C4-2B (cell line): ENCODE results near the gene PIGB.

Experiments used
- ZFX ChIP-seq: fragments of 450-650 bp; IDR thresholded peaks from 2 replicates; pipeline ENCODE4 v1.6.1; 2017
- TF ChIP-seq, protein P1 (sequence below): fragments of 450-650 bp; conservative IDR thresholded peaks from 2 replicates; pipeline ENCODE4 v1.5.1; 2017; ENCODE audit warnings: mild to moderate bottlenecking

GRCh38 chr15:55343168-55343567 is 24.1 kb downstream of the PIGB start:
- TF ChIP-seq, protein P1, sequence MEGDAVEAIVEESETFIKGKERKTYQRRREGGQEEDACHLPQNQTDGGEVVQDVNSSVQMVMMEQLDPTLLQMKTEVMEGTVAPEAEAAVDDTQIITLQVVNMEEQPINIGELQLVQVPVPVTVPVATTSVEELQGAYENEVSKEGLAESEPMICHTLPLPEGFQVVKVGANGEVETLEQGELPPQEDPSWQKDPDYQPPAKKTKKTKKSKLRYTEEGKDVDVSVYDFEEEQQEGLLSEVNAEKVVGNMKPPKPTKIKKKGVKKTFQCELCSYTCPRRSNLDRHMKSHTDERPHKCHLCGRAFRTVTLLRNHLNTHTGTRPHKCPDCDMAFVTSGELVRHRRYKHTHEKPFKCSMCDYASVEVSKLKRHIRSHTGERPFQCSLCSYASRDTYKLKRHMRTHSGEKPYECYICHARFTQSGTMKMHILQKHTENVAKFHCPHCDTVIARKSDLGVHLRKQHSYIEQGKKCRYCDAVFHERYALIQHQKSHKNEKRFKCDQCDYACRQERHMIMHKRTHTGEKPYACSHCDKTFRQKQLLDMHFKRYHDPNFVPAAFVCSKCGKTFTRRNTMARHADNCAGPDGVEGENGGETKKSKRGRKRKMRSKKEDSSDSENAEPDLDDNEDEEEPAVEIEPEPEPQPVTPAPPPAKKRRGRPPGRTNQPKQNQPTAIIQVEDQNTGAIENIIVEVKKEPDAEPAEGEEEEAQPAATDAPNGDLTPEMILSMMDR: no peak
- TF ChIP-seq ZFX: no peak
